Endodermal cell (in vitro differentiated cells): ENCODE results near the gene SAMD14. TPM values are rescaled to one million over a fixed set of nuclear protein-coding genes. Genes with fewer than 3 reads are reported as not detected.

Source experiments
- DNase-seq: peaks from one replicate; pipeline ENCODE4 v3.0.0-alpha.2; 2017
- H3K27ac ChIP-seq: 2 replicates; pipeline ENCODE4 v1.5.1; 2013; ENCODE audit warnings: mild to moderate bottlenecking, low read depth, low read length, moderate library complexity
- H3K27me3 ChIP-seq: 2 replicates; pipeline ENCODE4 v1.6.1; 2013; ENCODE audit warnings: mild to moderate bottlenecking, low read length, moderate library complexity; ENCODE audit not compliant: insufficient read depth, control insufficient read depth, poor library complexity, severe bottlenecking
- H3K36me3 ChIP-seq: 2 replicates; pipeline ENCODE4 v1.7.0; 2013; ENCODE audit warnings: mild to moderate bottlenecking, low read length, moderate library complexity; ENCODE audit not compliant: control insufficient read depth, insufficient read depth
- H3K4me1 ChIP-seq: one replicate; pipeline ENCODE4 v1.7.0; 2013; ENCODE audit warnings: low read length; ENCODE audit not compliant: control insufficient read depth, insufficient read depth
- H3K4me3 ChIP-seq: 2 replicates; pipeline ENCODE4 v1.5.1; 2013; ENCODE audit warnings: mild to moderate bottlenecking, low read length, moderate library complexity
- H3K9ac ChIP-seq: 2 replicates; pipeline ENCODE4 v1.6.1; 2013; ENCODE audit warnings: mild to moderate bottlenecking, low read length, moderate library complexity; ENCODE audit not compliant: poor library complexity, severe bottlenecking; ENCODE audit errors: extremely low read depth
- H3K9me3 ChIP-seq: 2 replicates; pipeline ENCODE4 v1.6.1; 2013; ENCODE audit warnings: mild to moderate bottlenecking, low read length, moderate library complexity; ENCODE audit not compliant: control insufficient read depth
- H3K27ac Mint-ChIP-seq: 2 replicates; pipeline ENCODE4 v1.8.0; 2020; ENCODE audit warnings: mixed read lengths
- H3K27me3 Mint-ChIP-seq: 2 replicates; pipeline ENCODE4 v1.8.0; 2021; ENCODE audit warnings: mild to moderate bottlenecking, mixed read lengths; ENCODE audit not compliant: insufficient read depth
- H3K36me3 Mint-ChIP-seq: 2 replicates; pipeline ENCODE4 v1.8.0; 2020; ENCODE audit warnings: low read depth, mixed read lengths
- H3K4me1 Mint-ChIP-seq: 2 replicates; pipeline ENCODE4 v1.8.0; 2020; ENCODE audit warnings: mixed read lengths
- H3K4me3 Mint-ChIP-seq: 2 replicates; pipeline ENCODE4 v1.8.0; 2020; ENCODE audit warnings: mild to moderate bottlenecking, moderate library complexity, mixed read lengths
- H3K9me3 Mint-ChIP-seq: 2 replicates; pipeline ENCODE4 v1.8.0; 2020; ENCODE audit warnings: mild to moderate bottlenecking, mixed read lengths
- CTCF ChIP-seq: fragments of 200-600 bp; sonication (generic); conservative IDR thresholded peaks from 2 replicates; pipeline ENCODE4 v1.5.0; 2021; ENCODE audit warnings: antibody characterized with exemption, mild to moderate bottlenecking
- WGBS, 2 experiments: methylation state at CpG; one replicate each; pipeline versions ENCODE4 v1.1.5 to v1.1.7; 2013; ENCODE audit warnings: missing lambda C conversion rate in 2 of 2, mixed read lengths in 1 of 2; ENCODE audit not compliant: insufficient coverage in 1 of 2, insufficient read length in 1 of 2; 5-methylcytosine and 5-hydroxymethylcytosine counted together
- total RNA-seq, 2 donors: library from RNA; stranded (reverse); fragmentation: NEBNext Ultra II Directional in 1 of 2; extraction: Animal tissue kit (Norgen Biotek cat#: 25700) in 1 of 2; gene quantifications; 2 replicates in 1 of 2; 3 replicates in 1 of 2; pipeline ENCODE4 v1.2.1, GENCODE V29; 2021

The SAMD14 gene
- total RNA-seq, 2 donors from 2014 or later = 9.5 to 23.2 TPM

- Histone ChIP-seq H3K27me3 (no peaks in the 10 kb centered on the region), H3K4me3 (no peak overlapping the region), H3K36me3 (no peaks in the 10 kb centered on the region), H3K9me3 (no peaks in the 10 kb centered on the region), H3K4me1 (no peaks in the 10 kb centered on the region), H3K9ac (no peak overlapping the region), H3K27ac (peak overlapping the region; percentile 89)
- WGBS, 2 experiments = 89 to 100% methylated on average over 3 to 8 of the region's 8 CpGs
- Mint-ChIP-seq H3K9me3 (no peaks in the 10 kb centered on the region), H3K4me1 (peaks cover 9% of the 10 kb centered on the region), H3K27me3 (peaks cover 27% of the 10 kb centered on the region), H3K27ac (no peak overlapping the region), H3K4me3 (no peak overlapping the region), H3K36me3 (no peaks in the 10 kb centered on the region)
- DNase-seq = no peak
- TF ChIP-seq CTCF = no peak
Observed at GRCh38 chr17:50162466-50163254, 32.7 kb upstream of the SAMD14 start.

- TF ChIP-seq CTCF = no peak
- H3K4me1 ChIP-seq = no peaks in the 10 kb centered on the region
- no peak for DNase-seq
- H3K36me3 ChIP-seq = no peaks in the 10 kb centered on the region
- no peak overlapping the region for H3K9ac ChIP-seq
- Mint-ChIP-seq H3K9me3 (no peaks in the 10 kb centered on the region), H3K4me3 (peak overlapping the region; percentile 54), H3K4me1 (peaks cover 9% of the 10 kb centered on the region), H3K27me3 (peaks cover 27% of the 10 kb centered on the region), H3K27ac (peak overlapping the region; percentile 58), H3K36me3 (no peaks in the 10 kb centered on the region)
- H3K27me3 ChIP-seq = no peaks in the 10 kb centered on the region
- H3K4me3 ChIP-seq = no peak overlapping the region
- H3K27ac ChIP-seq = peak overlapping the region; percentile 89
- H3K9me3 ChIP-seq = no peaks in the 10 kb centered on the region
- WGBS, 2 experiments = 77 to 82% methylated on average over 16 of the region's 16 CpGs
Observed at GRCh38 chr17:50161911-50162288, 31.9 kb upstream of the SAMD14 start.

GRCh38 chr17:50161023-50161910 lies 31.3 kb upstream of the SAMD14 start:
- WGBS, 2 experiments = 3 to 4% methylated on average over 21 to 52 of the region's 53 CpGs
- Histone ChIP-seq H3K9me3 (no peaks in the 10 kb centered on the region), H3K9ac (no peak overlapping the region), H3K4me1 (no peaks in the 10 kb centered on the region), H3K27ac (peak overlapping the region; percentile 89), H3K27me3 (no peaks in the 10 kb centered on the region), H3K36me3 (no peaks in the 10 kb centered on the region), H3K4me3 (peak overlapping the region; percentile 77)
- H3K27me3 Mint-ChIP-seq = peaks cover 27% of the 10 kb centered on the region
- H3K4me1 Mint-ChIP-seq = peaks cover 9% of the 10 kb centered on the region
- no peaks in the 10 kb centered on the region for H3K9me3 Mint-ChIP-seq
- peak overlapping the region; percentile 54 for H3K4me3 Mint-ChIP-seq
- H3K36me3 Mint-ChIP-seq = no peaks in the 10 kb centered on the region
- H3K27ac Mint-ChIP-seq = peak overlapping the region; percentile 58
- DNase-seq = peak; percentile 99
- peak; percentile 95 for TF ChIP-seq CTCF
